ENCODE data around the gene MRPS12. TPM values are rescaled to one million over a fixed set of nuclear protein-coding genes. Genes with fewer than 3 reads are reported as not detected.

MRPS12 gene
- total and polyA plus RNA-seq, 9 donors: 5.5 to 24.1 (median 19.7) TPM

DNA sequence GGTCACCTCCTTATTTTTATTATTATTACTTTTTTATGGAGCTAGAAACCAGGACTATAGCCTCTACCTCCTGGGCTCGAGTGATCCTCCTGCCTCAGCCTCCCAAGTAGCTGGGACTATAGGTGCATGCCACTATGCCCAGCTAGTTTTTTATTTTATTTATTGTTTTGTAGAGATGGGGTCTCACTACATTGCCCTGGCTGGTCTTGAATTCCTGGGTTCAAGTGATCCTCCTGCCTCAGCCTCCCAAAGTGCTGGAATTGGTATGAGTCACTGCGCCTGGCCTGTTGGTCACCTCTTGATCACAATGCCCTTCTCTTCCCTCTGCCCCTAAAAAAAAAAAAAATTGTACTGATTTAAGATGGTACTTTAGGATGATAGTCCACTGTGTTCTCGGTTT is 20.4 kb downstream of the MRPS12 start:
- no peaks in the 10 kb centered on the region for H3K27me3 ChIP-seq
- H3K36me3 ChIP-seq: no peaks in the 10 kb centered on the region
- WGBS, 3 donors: 77 to 95% (median 80%) methylated on average over 3 of the region's 3 CpGs
- peaks cover 6% of the 10 kb centered on the region for H3K4me1 ChIP-seq (ENCODE audit: insufficient read depth)
- DNase-seq: no peak
- no peak overlapping the region for H3K27ac ChIP-seq
- no peaks in the 10 kb centered on the region for H3K9me3 ChIP-seq
- no peak overlapping the region for H3K4me3 ChIP-seq
- intact Hi-C loops (cut with DNase I): loop anchor here in 1 of 4 donors (10.0 kb wide), 1 partner anchor 374 kb away; the partner anchor contains the start of gene LRFN1
- TF ChIP-seq CTCF (IDR thresholded peaks at IDR 0.05) (no peak), POLR2A (IDR thresholded peaks at IDR 0.05) (no peak), EP300 (IDR thresholded peaks at IDR 0.05) (no peak)

DNA sequence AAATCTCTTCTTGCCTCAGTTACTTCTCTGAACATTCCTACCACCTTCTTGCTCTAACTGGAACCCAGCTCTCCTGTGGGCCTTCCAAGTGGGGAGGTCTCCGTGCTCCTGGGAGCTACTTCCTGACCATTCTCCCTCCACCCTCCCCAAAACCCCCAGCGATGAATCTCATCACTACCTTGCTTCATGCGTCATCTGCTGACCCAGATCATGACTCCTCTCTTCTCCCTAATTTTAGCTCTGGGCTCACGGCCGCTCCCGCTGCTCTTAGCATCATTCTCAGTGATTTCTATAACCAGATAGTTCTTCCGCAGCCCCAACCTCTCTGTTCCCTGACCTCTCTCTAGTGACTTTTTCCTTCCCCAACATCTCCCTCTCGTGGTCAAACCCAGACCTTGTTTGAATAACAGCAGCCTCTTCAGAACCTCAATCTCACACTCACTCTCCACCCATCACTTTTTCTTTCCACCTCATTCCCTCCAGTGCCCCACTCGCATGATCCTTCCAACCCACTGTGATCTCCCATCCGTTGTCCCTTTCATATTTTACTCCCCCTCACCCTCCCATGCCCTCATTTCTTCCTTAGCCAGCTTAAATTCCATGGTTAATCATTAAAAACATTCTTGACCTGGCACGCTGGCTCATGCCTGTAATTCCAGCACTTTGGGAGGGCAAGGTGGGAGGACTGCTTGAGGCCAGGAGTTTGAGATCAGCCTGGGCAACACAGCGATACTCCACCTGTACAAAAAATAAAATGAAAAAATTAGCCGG is 21.8 kb downstream of the MRPS12 start:
- H3K4me1 ChIP-seq (ENCODE audit: insufficient read depth): peaks cover 6% of the 10 kb centered on the region
- no peaks in the 10 kb centered on the region for H3K9me3 ChIP-seq
- H3K4me3 ChIP-seq: no peak overlapping the region
- no peak for DNase-seq
- H3K27me3 ChIP-seq: no peaks in the 10 kb centered on the region
- intact Hi-C loops (cut with DNase I): loop anchor here in 1 of 4 donors (10.0 kb wide), 1 partner anchor 372 kb away; the partner anchor contains the start of gene LRFN1
- no peaks in the 10 kb centered on the region for H3K36me3 ChIP-seq
- no peak overlapping the region for H3K27ac ChIP-seq
- 78 to 85% (median 83%) methylated on average over 13 of the region's 13 CpGs for WGBS, 3 donors
- no peak for TF ChIP-seq POLR2A (IDR thresholded peaks at IDR 0.05)
- TF ChIP-seq EP300 (IDR thresholded peaks at IDR 0.05): no peak
- TF ChIP-seq CTCF (IDR thresholded peaks at IDR 0.05): no peak

GRCh38 chr19:38953677-38954076 is 22.9 kb downstream of the MRPS12 start:
- 81 to 89% (median 82%) methylated on average over 4 of the region's 4 CpGs for WGBS, 3 donors
- no peak for DNase-seq
- TF ChIP-seq POLR2A (IDR thresholded peaks at IDR 0.05): no peak
- TF ChIP-seq EP300 (IDR thresholded peaks at IDR 0.05): no peak
- no peak for TF ChIP-seq CTCF (IDR thresholded peaks at IDR 0.05)
- H3K4me1 ChIP-seq (ENCODE audit: insufficient read depth): peaks cover 6% of the 10 kb centered on the region
- H3K4me3 ChIP-seq: no peak overlapping the region
- no peaks in the 10 kb centered on the region for H3K36me3 ChIP-seq
- no peaks in the 10 kb centered on the region for H3K9me3 ChIP-seq
- intact Hi-C loops (cut with DNase I): loop anchor here in 1 of 4 donors (10.0 kb wide), 1 partner anchor 371 kb away; the partner anchor contains the start of gene LRFN1
- H3K27me3 ChIP-seq: no peaks in the 10 kb centered on the region
- no peak overlapping the region for H3K27ac ChIP-seq

- H3K27ac ChIP-seq: no peak overlapping the region
- H3K36me3 ChIP-seq: no peaks in the 10 kb centered on the region
- 86 to 90% (median 90%) methylated on average over 2 of the region's 2 CpGs for WGBS, 3 donors
- intact Hi-C loops (cut with DNase I): loop anchor here in 1 of 4 donors (10.0 kb wide), 1 partner anchor 369 kb away; the partner anchor contains the start of gene LRFN1
- no peaks in the 10 kb centered on the region for H3K9me3 ChIP-seq
- H3K4me1 ChIP-seq (ENCODE audit: insufficient read depth): no peaks in the 10 kb centered on the region
- H3K27me3 ChIP-seq: no peaks in the 10 kb centered on the region
- no peak for DNase-seq
- H3K4me3 ChIP-seq: no peak overlapping the region
- TF ChIP-seq CTCF (IDR thresholded peaks at IDR 0.05): no peak
- no peak for TF ChIP-seq EP300 (IDR thresholded peaks at IDR 0.05)
- no peak for TF ChIP-seq POLR2A (IDR thresholded peaks at IDR 0.05)
These were observed 25.5 kb downstream of the MRPS12 start for GRCh38 chr19:38956264-38956663.

Data from ovary (tissue), 9 donors.